Activated CD4-positive, alpha-beta memory T cell treated with anti-CD3 and anti-CD28 coated beads for 36 hours (primary cell): ENCODE data around the gene EMP2. TPM values are rescaled to one million over a fixed set of nuclear protein-coding genes. Genes with fewer than 3 reads are reported as not detected.

Experiments
- CTCF ChIA-PET: fragments of 350-600 bp; sonication (Branson Sonifier 250); formaldehyde crosslinking; loops from one replicate; lab custom pipeline; 2021; ENCODE audit warnings: antibody characterized with exemption, inconsistent platforms; lab: Charles Lee
- POLR2A ChIA-PET: fragments of 350-600 bp; sonication (Branson Sonifier 250); formaldehyde crosslinking; loops from one replicate; lab custom pipeline; 2021; ENCODE audit warnings: antibody characterized with exemption; lab: Charles Lee
- DNase-seq: peaks from one replicate; pipeline ENCODE4 v3.0.0-alpha.2; 2020
- H3K27ac Mint-ChIP-seq: one replicate; pipeline ENCODE4 v1.8.0; 2021; ENCODE audit warnings: mixed read lengths
- H3K27me3 Mint-ChIP-seq: one replicate; pipeline ENCODE4 v1.8.0; 2021; ENCODE audit warnings: mixed read lengths
- H3K36me3 Mint-ChIP-seq: one replicate; pipeline ENCODE4 v1.8.0; 2021; ENCODE audit warnings: mixed read lengths
- H3K4me1 Mint-ChIP-seq: one replicate; pipeline ENCODE4 v1.8.0; 2021; ENCODE audit warnings: low read depth, mixed read lengths
- H3K4me3 Mint-ChIP-seq: one replicate; pipeline ENCODE4 v1.8.0; 2021; ENCODE audit warnings: mild to moderate bottlenecking, mixed read lengths
- H3K9me3 Mint-ChIP-seq: one replicate; pipeline ENCODE4 v1.8.0; 2021; ENCODE audit warnings: mixed read lengths
- intact Hi-C: fragments of 100-400 bp; cut with micrococcal nuclease; formaldehyde crosslinking; loops from one replicate; pipeline ENCODE4 v1.15.1; 2023
- total RNA-seq, 2 experiments: library from RNA; stranded (reverse); gene quantifications; one replicate each; pipeline ENCODE4 v1.2.3, GENCODE V29; 2021

EMP2 gene
- total RNA-seq, 2 experiments from 2014 or later = not detected

DNA sequence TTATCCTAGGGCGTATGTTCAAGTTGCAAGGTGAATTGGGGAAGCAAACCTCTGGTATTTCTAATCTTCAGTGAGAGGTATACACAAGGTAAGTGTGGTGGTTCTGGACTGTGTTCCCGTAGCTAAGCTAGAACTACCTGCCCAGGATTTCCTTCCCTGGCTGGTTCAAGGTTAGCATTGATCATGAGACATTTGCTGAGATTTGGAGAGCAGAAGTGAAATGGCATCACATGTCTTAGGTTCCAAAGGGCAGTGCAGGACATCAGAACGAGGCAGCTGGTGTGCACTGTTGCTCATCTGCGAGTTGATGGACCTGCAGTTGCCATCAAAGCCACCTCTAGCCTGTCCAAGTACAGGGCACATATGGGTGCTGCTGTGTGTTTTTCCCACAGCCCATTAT lies 95.2 kb downstream of the EMP2 start:
- no peak overlapping the region for H3K4me3 Mint-ChIP-seq

DNA sequence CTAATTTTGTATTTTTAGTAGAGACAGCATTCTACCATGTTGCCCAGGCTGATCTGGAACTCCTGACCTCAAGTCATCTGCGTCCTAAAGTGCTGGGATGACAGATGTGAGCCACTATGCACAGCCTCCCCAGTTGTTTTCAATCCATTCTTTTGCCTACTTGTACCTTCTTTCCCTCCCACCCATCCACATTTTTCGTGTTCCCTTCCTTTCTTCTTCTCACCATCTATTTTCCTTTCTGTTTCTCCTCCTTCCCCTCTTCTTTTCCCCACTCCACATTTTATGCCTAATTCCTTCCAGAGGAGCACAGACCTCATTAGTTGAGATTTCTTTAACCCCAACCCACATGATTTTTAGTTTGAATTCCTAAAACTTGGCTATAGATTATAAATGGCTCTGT lies 100.2 kb downstream of the EMP2 start:
- no peak for DNase-seq
- CTCF ChIA-PET = no interaction called here
- H3K27ac Mint-ChIP-seq = no peak overlapping the region
- intact Hi-C loops = no loop called here
- POLR2A ChIA-PET = no interaction called here
- H3K4me1 Mint-ChIP-seq = no peaks in the 10 kb centered on the region
- H3K4me3 Mint-ChIP-seq = no peak overlapping the region
- peaks cover 54% of the 10 kb centered on the region for H3K36me3 Mint-ChIP-seq
- H3K27me3 Mint-ChIP-seq = no peaks in the 10 kb centered on the region
- peaks cover 39% of the 10 kb centered on the region for H3K9me3 Mint-ChIP-seq

More for the DNA sequence above, 95.2 kb downstream of the EMP2 start:
- no peaks in the 10 kb centered on the region for H3K27me3 Mint-ChIP-seq
- ChIA-PET CTCF (no interaction called here), POLR2A (interaction anchor here (1.5 kb wide), 1 partner anchor 27 kb away, joined by 3 read pairs; no protein-coding TSS in a partner anchor)
- intact Hi-C loops = no loop called here
- no peak for DNase-seq
- H3K9me3 Mint-ChIP-seq = peaks cover 42% of the 10 kb centered on the region
- peaks cover 30% of the 10 kb centered on the region for H3K36me3 Mint-ChIP-seq
- no peak overlapping the region for H3K27ac Mint-ChIP-seq
- no peaks in the 10 kb centered on the region for H3K4me1 Mint-ChIP-seq

Other genes starting within 250 kb of the EMP2 start
- 10 to 100 TPM; 14.7 to 15.1 TPM for gene ATF7IP2, start 194.5 kb downstream of the EMP2 start, total RNA-seq
- under 1 TPM in 1 of 2 experiments, not detected in 1; 0.15 TPM for gene TEKT5, start 114.3 kb upstream of the EMP2 start, total RNA-seq
- gene NUBP1, start 163.2 kb upstream of the EMP2 start, total RNA-seq = 10 to 100 TPM; 26.5 to 31.5 TPM
- not detected for gene TVP23A, start 238.2 kb upstream of the EMP2 start, total RNA-seq